Neuronal stem cell (in vitro differentiated cells): ENCODE results near the gene MAGEB17.
"Not testable (repeated sequence)": the region's sequence is repeated elsewhere in the genome, so short reads cannot be mapped to it uniquely, and the experiment has no call there.

Experiments used
- DNase-seq: peaks from one replicate; pipeline ENCODE4 v3.0.0-alpha.2; 2013; ENCODE audit warnings: low spot score
- H2AFZ ChIP-seq: one replicate; pipeline ENCODE4 v1.6.1; 2013; ENCODE audit warnings: mild to moderate bottlenecking, low read length, inconsistent platforms
- H2AK5ac ChIP-seq: 2 replicates; pipeline ENCODE4 v1.6.1; 2013; ENCODE audit warnings: low read depth, mild to moderate bottlenecking, inconsistent platforms, low read length, moderate library complexity, mixed read lengths
- H2BK120ac ChIP-seq: 2 replicates; pipeline ENCODE4 v1.6.1; 2013; ENCODE audit warnings: low read depth, mild to moderate bottlenecking, inconsistent platforms, low read length, moderate library complexity, mixed read lengths
- H2BK12ac ChIP-seq: one replicate; pipeline ENCODE4 v1.6.1; 2013; ENCODE audit warnings: low read length, inconsistent platforms
- H2BK15ac ChIP-seq: 2 replicates; pipeline ENCODE4 v1.6.1; 2013; ENCODE audit warnings: mild to moderate bottlenecking, low read length, inconsistent platforms, mixed read lengths
- H2BK5ac ChIP-seq: one replicate; pipeline ENCODE4 v1.6.1; 2013; ENCODE audit warnings: inconsistent platforms, mild to moderate bottlenecking, low read length, moderate library complexity
- H3K14ac ChIP-seq: one replicate; pipeline ENCODE4 v1.6.1; 2013; ENCODE audit warnings: low read length, inconsistent platforms
- H3K18ac ChIP-seq: 2 replicates; pipeline ENCODE4 v1.6.1; 2013; ENCODE audit warnings: low read length, inconsistent platforms
- H3K23ac ChIP-seq: 2 replicates; pipeline ENCODE4 v1.6.1; 2013; ENCODE audit warnings: low read depth, mild to moderate bottlenecking, mixed read lengths, low read length, inconsistent platforms; ENCODE audit not compliant: poor library complexity
- H3K27ac ChIP-seq: replicated peaks from 3 replicates; pipeline ENCODE4 v1.5.1; 2013; ENCODE audit warnings: low read length, inconsistent platforms
- H3K27me3 ChIP-seq, 3 experiments: 2 replicates each; pipeline ENCODE4 v1.6.1; 2013; ENCODE audit warnings: low read length in 3 of 3, mild to moderate bottlenecking in 2 of 3, inconsistent platforms in 1 of 3, low read depth in 1 of 3, mixed read lengths in 1 of 3, moderate library complexity in 1 of 3; ENCODE audit not compliant: control insufficient read depth in 3 of 3, insufficient read depth in 3 of 3
- H3K36me3 ChIP-seq, 2 donors: replicated peaks in 1 of 2; 2 replicates each; pipeline ENCODE4 v1.6.1; 2013; ENCODE audit warnings: low read length in 2 of 2; ENCODE audit not compliant: control insufficient read depth in 2 of 2, insufficient read depth in 2 of 2
- H3K4ac ChIP-seq: 2 replicates; pipeline ENCODE4 v1.6.1; 2013; ENCODE audit warnings: inconsistent platforms, mild to moderate bottlenecking, low read length, moderate library complexity
- H3K4me1 ChIP-seq, 2 donors: 1 replicate in 1 of 2; 2 replicates in 1 of 2; pipeline ENCODE4 v1.6.1; 2013; ENCODE audit warnings: low read length in 2 of 2, low read depth in 1 of 2; ENCODE audit not compliant: control insufficient read depth in 2 of 2, insufficient read depth in 1 of 2
- H3K4me2 ChIP-seq: one replicate; pipeline ENCODE4 v1.6.1; 2013; ENCODE audit warnings: mild to moderate bottlenecking, low read length, inconsistent platforms; ENCODE audit not compliant: insufficient read depth, poor library complexity, severe bottlenecking
- H3K4me3 ChIP-seq, 2 donors: 2 replicates each; pipeline ENCODE4 v1.5.1; 2013; ENCODE audit warnings: low read length in 2 of 2, mild to moderate bottlenecking in 2 of 2, inconsistent platforms in 1 of 2, moderate library complexity in 1 of 2
- H3K79me1 ChIP-seq: one replicate; pipeline ENCODE4 v1.6.1; 2013; ENCODE audit warnings: low read depth, mild to moderate bottlenecking, inconsistent platforms, low read length, moderate library complexity
- H3K9ac ChIP-seq: one replicate; pipeline ENCODE4 v1.6.1; 2013; ENCODE audit warnings: mild to moderate bottlenecking, low read depth, low read length, inconsistent platforms; ENCODE audit not compliant: poor library complexity
- H3K9me3 ChIP-seq, 2 donors: replicated peaks in 1 of 2; 2 replicates each; pipeline versions ENCODE3 to v1.6.1; 2013; ENCODE audit warnings: low read length in 2 of 2, mild to moderate bottlenecking in 2 of 2, inconsistent platforms in 1 of 2, low read depth in 1 of 2, mixed read lengths in 1 of 2, moderate library complexity in 1 of 2; ENCODE audit not compliant: control insufficient read depth in 2 of 2, insufficient read depth in 1 of 2
- H4K8ac ChIP-seq: one replicate; pipeline ENCODE4 v1.6.1; 2013; ENCODE audit warnings: low read depth, mild to moderate bottlenecking, inconsistent platforms, low read length, moderate library complexity
- H4K91ac ChIP-seq: one replicate; pipeline ENCODE4 v1.6.1; 2013; ENCODE audit warnings: low read length, low read depth, mild to moderate bottlenecking, inconsistent platforms; ENCODE audit not compliant: poor library complexity
- WGBS, 2 donors: extraction: QIAGEN DNeasy Blood & Tissue Kit; methylation state at CpG; one replicate each; pipeline ENCODE4 v1.1.7; 2013; ENCODE audit warnings: missing lambda C conversion rate in 2 of 2, mixed read lengths in 1 of 2; ENCODE audit not compliant: insufficient read length in 2 of 2, insufficient replicate concordance in 1 of 2; ENCODE audit errors: extremely low coverage in 2 of 2; 5-methylcytosine and 5-hydroxymethylcytosine counted together

The MAGEB17 gene

GRCh38 chrX:16144420-16144819 is 22.9 kb upstream of the MAGEB17 start:
- Histone ChIP-seq H3K23ac (no peak overlapping the region), H3K4me3 (no peak overlapping the region), H2BK120ac (no peak overlapping the region), H3K4me2 (no peak overlapping the region), H3K27ac (no peak overlapping the region), H2BK12ac (no peak overlapping the region), H3K4me1 (no peaks in the 10 kb centered on the region), H2BK5ac (no peak overlapping the region), H2AK5ac (no peak overlapping the region), H2BK15ac (no peak overlapping the region), H3K4ac (no peak overlapping the region), H2AFZ (no peak overlapping the region), H3K27me3 (no peaks in the 10 kb centered on the region), H3K9me3 (no peaks in the 10 kb centered on the region), H3K36me3 (no peaks in the 10 kb centered on the region), H3K18ac (no peak overlapping the region), H3K79me1 (no peaks in the 10 kb centered on the region), H3K14ac (no peak overlapping the region), H4K8ac (no peak overlapping the region), H3K9ac (no peak overlapping the region), H4K91ac (no peak overlapping the region)
- DNase-seq, result no peak
- WGBS, 2 donors, result no CpG with 5 or more reads among the region's 2 CpGs

GRCh38 chrX:16145093-16145492 is 22.2 kb upstream of the MAGEB17 start:
- not testable (repeated sequence) for H3K14ac ChIP-seq, H2AFZ ChIP-seq, H3K4ac ChIP-seq, H3K27me3 ChIP-seq, H3K9ac ChIP-seq, DNase-seq, H3K23ac ChIP-seq, H2AK5ac ChIP-seq, H2BK12ac ChIP-seq, H4K8ac ChIP-seq, H3K4me1 ChIP-seq, H3K4me3 ChIP-seq, H2BK120ac ChIP-seq, H3K79me1 ChIP-seq, H2BK15ac ChIP-seq, H3K9me3 ChIP-seq, H4K91ac ChIP-seq, H3K36me3 ChIP-seq, H2BK5ac ChIP-seq, H3K27ac ChIP-seq, H3K4me2 ChIP-seq, H3K18ac ChIP-seq
- WGBS, 2 donors, result no CpG with 5 or more reads among the region's 1 CpG

- Histone ChIP-seq H3K27ac (no peak overlapping the region), H3K18ac (no peak overlapping the region), H2BK15ac (no peak overlapping the region), H4K91ac (no peak overlapping the region), H2AK5ac (no peak overlapping the region), H2BK12ac (no peak overlapping the region), H2BK120ac (no peak overlapping the region), H3K4ac (no peak overlapping the region), H3K9me3 (no peaks in the 10 kb centered on the region), H3K9ac (no peak overlapping the region), H3K23ac (no peak overlapping the region), H3K36me3 (no peaks in the 10 kb centered on the region), H3K4me3 (no peak overlapping the region), H2BK5ac (no peak overlapping the region), H3K79me1 (no peaks in the 10 kb centered on the region), H3K4me2 (no peak overlapping the region), H3K4me1 (no peaks in the 10 kb centered on the region), H4K8ac (no peak overlapping the region), H3K27me3 (no peaks in the 10 kb centered on the region), H2AFZ (no peak overlapping the region), H3K14ac (no peak overlapping the region)
- no peak for DNase-seq
Measured at GRCh38 chrX:16145656-16146055, 21.6 kb upstream of the MAGEB17 start.

GRCh38 chrX:16148896-16149295 is 18.4 kb upstream of the MAGEB17 start:
- Histone ChIP-seq H3K23ac (no peak overlapping the region), H3K27me3 (no peaks in the 10 kb centered on the region), H3K79me1 (no peaks in the 10 kb centered on the region), H3K4ac (no peak overlapping the region), H3K36me3 (no peaks in the 10 kb centered on the region), H3K14ac (no peak overlapping the region), H4K8ac (no peak overlapping the region), H2BK15ac (no peak overlapping the region), H2BK5ac (no peak overlapping the region), H3K27ac (no peak overlapping the region), H3K9ac (no peak overlapping the region), H3K9me3 (no peaks in the 10 kb centered on the region), H3K4me3 (no peak overlapping the region), H3K4me2 (no peak overlapping the region), H2AK5ac (no peak overlapping the region), H3K18ac (no peak overlapping the region), H3K4me1 (no peaks in the 10 kb centered on the region), H2AFZ (no peak overlapping the region), H2BK120ac (no peak overlapping the region), H2BK12ac (no peak overlapping the region), H4K91ac (no peak overlapping the region)
- no peak for DNase-seq
- WGBS, 2 donors, result no CpG with 5 or more reads among the region's 3 CpGs
